ES-I3 (cell line): Measurements from ENCODE around the gene ENTREP3.
"Not testable (repeated sequence)": the region's sequence is repeated elsewhere in the genome, so short reads cannot be mapped to it uniquely, and the experiment has no call there.

Experiments
- H3K36me3 ChIP-seq: 2 replicates; pipeline ENCODE4 v1.6.1; 2013; ENCODE audit warnings: mild to moderate bottlenecking, low read length, control low read depth, moderate library complexity; ENCODE audit not compliant: insufficient read depth
- H3K4me1 ChIP-seq: 2 replicates; pipeline ENCODE4 v1.6.1; 2013; ENCODE audit warnings: mild to moderate bottlenecking, control low read depth, low read length; ENCODE audit not compliant: insufficient read depth
- H3K9ac ChIP-seq: 2 replicates; pipeline ENCODE4 v1.6.1; 2013; ENCODE audit warnings: low read depth, mild to moderate bottlenecking, low read length, moderate library complexity
- H3K9me3 ChIP-seq: 2 replicates; pipeline ENCODE4 v1.6.1; 2013; ENCODE audit warnings: mild to moderate bottlenecking, low read length, moderate library complexity; ENCODE audit not compliant: control insufficient read depth, insufficient read depth

The ENTREP3 gene

DNA sequence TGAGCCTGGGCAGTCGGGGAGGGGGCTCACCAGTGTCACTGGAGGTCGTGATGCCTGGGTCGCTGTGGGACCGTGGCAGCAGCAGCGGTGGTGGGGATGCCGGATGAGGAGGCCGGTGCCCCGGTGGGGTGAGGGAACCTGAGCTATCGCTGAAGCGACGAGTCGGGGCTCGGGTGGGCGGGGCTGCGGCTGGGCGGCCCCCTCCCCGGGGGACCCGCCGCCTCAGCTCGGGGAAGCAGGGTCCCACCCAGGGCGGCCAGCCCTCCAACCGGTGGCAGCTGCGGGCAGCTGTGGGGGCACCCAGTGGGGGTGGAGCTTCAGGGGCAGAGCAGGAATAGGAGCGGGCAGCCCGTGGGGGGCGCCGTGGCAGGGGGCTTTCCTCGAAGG, 5.0 kb downstream of the ENTREP3 start:
- Histone ChIP-seq H3K36me3 (no peaks in the 10 kb centered on the region; the same call in 1 of the 2 replicates), H3K9me3 (no peaks in the 10 kb centered on the region), H3K9ac (peak overlapping the region; percentile 74; the same call in 1 of the 2 replicates), H3K4me1 (peaks cover 3% of the 10 kb centered on the region; the same call in 1 of the 2 replicates)

DNA sequence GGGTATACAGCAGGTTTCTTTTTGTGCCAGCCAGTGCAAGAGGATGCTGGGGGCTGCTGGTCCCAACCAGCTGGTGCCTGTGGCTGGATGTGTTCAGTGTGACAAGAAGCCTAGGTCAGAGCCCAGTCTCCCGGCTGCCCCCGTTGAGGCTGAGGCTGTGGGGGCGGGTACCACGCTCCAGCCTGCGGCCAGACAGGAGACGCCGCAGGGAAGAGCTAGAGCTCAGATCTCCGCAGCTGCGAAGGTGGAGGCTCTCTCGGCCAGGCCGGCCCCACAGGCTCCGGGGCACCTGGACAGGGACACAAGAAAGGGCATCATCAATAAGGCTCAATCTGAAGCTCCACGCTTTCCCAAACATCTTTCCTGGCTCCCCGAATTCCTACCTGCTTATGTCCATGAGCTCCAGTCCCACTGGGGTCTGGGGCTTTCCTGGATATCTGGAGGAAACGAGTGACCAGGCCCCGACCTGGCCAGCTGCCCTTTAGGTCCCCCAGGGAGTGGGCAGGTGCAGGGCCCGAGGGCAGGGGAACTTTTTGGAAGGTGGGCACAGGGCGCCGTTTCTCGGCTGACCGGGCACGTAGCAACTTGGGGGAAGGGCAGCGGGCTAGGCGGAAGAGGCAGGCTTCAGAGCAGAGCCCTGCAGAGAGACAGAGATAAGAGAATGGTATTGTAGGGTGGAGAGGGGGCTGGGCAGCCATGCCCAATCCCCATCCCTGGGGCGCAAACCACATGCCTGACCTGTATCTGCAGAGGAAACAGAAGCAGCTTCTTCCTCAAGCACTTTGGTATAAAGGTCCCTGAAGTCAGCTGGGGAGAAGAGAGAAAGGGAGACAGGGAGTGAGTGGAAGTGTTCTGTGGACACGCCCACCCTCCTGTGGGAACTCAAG, 7.4 kb downstream of the ENTREP3 start:
- Histone ChIP-seq H3K9me3 (no peaks in the 10 kb centered on the region), H3K4me1 (peaks cover 9% of the 10 kb centered on the region; the same call in 1 of the 2 replicates), H3K9ac (no peak overlapping the region), H3K36me3 (no peaks in the 10 kb centered on the region; the same call in 1 of the 2 replicates)

DNA sequence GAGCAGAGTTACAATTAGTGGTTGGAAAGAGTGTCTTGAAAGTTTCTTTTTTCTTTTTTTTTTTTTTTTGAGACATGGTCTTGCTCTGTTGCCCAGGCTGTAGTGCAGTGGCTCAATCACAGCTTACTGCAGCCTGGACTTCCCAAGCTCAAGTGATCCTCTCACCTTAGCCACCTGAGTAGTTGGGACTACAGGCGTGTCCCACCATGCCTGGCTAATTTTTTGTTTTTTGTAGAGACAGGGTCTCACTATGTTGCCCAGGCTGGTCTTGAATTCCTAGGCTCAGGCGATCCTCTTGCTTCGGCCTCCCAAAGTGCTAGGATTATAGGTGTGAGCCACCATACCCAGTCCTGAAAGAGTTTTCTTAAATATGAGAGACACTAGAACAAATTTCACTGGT, 8.5 kb downstream of the ENTREP3 start:
- H3K9me3 ChIP-seq, H3K4me1 ChIP-seq, H3K9ac ChIP-seq, H3K36me3 ChIP-seq: not testable (repeated sequence)

DNA sequence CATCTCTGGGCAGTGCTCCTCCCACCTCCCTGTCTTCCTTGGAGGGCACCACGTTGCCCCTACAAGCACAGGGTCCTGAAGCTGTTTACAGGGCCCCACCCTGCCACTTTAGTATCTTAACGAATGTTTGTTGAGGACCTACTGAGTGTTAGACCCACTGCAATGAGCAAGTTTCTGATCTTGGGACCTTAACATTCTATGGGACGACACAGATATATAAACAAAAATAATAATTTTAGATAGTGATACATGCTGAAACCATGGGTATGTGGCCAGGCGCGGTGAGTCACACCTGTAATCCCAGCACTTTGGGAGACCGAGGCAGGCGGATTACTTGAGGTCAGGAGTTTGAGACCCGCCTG, 10.1 kb downstream of the ENTREP3 start:
- Histone ChIP-seq H3K36me3 (no peaks in the 10 kb centered on the region; the same call in 1 of the 2 replicates), H3K4me1 (peaks cover 5% of the 10 kb centered on the region; the same call in 1 of the 2 replicates), H3K9ac (peak overlapping the region; percentile 31), H3K9me3 (no peaks in the 10 kb centered on the region)

- Histone ChIP-seq H3K36me3 (no peaks in the 10 kb centered on the region; the same call in 1 of the 2 replicates), H3K9me3 (no peaks in the 10 kb centered on the region), H3K9ac (peak overlapping the region; percentile 31), H3K4me1 (peaks cover 5% of the 10 kb centered on the region; the same call in 1 of the 2 replicates)
These were observed 10.7 kb downstream of the ENTREP3 start for GRCh38 chr1:155244368-155245162.

- H3K36me3 ChIP-seq: no peaks in the 10 kb centered on the region
- no peaks in the 10 kb centered on the region for H3K9me3 ChIP-seq
- peak overlapping the region; percentile 31; the same call in 1 of the 2 replicates for H3K9ac ChIP-seq
- H3K4me1 ChIP-seq: peaks cover 5% of the 10 kb centered on the region; the same call in 1 of the 2 replicates
These were observed 12.4 kb downstream of the ENTREP3 start for GRCh38 chr1:155242805-155243358.

- Histone ChIP-seq H3K9me3 (no peaks in the 10 kb centered on the region), H3K4me1 (peaks cover 5% of the 10 kb centered on the region; the same call in 1 of the 2 replicates), H3K9ac (no peak overlapping the region), H3K36me3 (no peaks in the 10 kb centered on the region)
These were observed 13.4 kb downstream of the ENTREP3 start for GRCh38 chr1:155241841-155242264.

DNA sequence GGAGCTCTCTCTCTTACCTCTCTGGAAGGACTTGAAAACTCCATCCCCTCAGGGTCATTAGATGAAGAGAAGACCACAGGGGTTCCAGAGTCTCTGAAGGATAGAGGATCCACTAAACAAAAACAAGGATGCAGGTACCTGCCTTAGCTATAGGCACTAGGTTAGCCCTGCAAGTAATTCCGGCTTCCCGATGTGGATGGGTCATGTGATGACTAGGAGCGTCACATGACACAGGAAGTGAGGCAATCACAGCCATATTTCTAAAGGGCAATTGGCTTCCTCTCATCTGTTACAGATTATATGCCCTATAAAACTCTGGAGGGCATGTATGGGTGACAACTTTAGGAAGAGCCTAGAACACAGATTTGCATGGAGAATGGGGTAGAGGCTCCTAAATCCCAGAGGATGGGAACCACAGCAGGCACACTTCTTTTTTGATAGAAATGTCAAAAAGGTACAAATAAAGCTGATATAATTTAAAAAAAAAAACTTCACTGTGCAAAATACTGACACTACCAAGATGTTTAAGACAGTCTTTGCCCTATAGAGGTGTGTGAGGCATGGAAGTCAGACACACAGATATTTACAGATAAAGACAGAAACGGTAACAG, 14.1 kb downstream of the ENTREP3 start:
- Histone ChIP-seq H3K36me3 (no peaks in the 10 kb centered on the region), H3K9me3 (no peaks in the 10 kb centered on the region), H3K4me1 (peaks cover 5% of the 10 kb centered on the region; the same call in 1 of the 2 replicates), H3K9ac (no peak overlapping the region; the same call in 1 of the 2 replicates)

DNA sequence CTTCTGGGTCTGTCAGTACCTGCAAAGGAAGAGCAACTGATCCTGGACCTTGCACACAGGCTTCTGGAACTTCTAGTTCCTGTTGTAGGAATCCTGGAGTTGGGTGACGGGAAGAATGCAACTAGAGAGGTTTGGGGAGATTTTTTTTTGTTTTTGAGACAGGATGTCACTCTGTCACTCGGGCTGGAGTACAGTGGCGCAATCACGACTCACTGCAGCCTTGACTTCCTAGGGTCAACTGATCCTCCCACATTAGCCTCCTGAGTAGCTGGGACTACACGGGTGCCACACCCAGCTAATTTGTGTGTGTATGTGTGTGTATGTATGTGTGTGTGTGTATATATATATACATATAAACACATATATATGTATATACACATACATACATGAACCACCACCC, 18.8 kb downstream of the ENTREP3 start:
- Histone ChIP-seq H3K4me1 (no peaks in the 10 kb centered on the region), H3K36me3 (no peaks in the 10 kb centered on the region), H3K9ac (no peak overlapping the region), H3K9me3 (no peaks in the 10 kb centered on the region)

DNA sequence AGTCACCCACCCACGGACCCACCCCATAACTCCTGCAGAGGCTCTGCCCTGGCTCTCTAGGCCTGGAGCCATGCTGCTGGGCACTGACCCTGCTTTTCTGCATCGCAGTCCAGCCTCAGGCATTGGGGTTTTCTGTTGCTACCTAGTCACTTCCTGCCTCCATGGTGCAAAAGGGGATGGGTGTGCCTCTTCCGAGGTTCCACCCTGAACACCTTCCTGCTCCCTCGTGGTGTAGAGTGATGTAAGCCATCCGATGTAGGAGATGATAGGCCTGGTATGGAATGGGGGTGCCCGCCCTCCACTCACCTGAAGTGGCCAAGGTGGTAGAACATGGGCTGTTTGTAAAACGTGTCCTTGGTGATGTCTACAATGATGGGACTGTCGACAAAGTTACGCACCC, 19.9 kb downstream of the ENTREP3 start:
- H3K9me3 ChIP-seq, H3K4me1 ChIP-seq, H3K36me3 ChIP-seq, H3K9ac ChIP-seq: not testable (repeated sequence)

DNA sequence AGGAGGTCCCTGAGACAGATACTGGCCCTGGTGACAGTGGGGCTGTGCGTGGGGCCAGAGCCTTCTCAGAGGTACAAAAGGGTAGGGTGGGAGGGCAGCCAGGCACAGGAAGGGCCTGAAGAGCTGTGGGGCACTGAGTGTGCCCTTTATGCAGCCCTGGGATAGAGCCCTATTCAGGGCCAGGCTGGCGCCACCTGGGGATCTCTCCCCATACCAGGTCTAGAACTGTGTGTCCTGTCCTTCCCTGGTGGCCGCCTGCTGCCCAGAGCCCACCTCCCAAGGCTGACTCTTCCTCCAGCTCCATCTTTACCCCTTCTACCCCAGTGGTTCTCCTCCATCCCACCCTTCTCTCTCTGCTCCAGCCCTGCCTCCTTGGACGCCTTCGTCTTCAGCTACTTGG, 21.8 kb downstream of the ENTREP3 start:
- H3K9me3 ChIP-seq, H3K36me3 ChIP-seq, H3K9ac ChIP-seq, H3K4me1 ChIP-seq: not testable (repeated sequence)

GRCh38 chr1:155232001-155232978, 23.0 kb downstream of the ENTREP3 start:
- not testable (repeated sequence) for H3K4me1 ChIP-seq, H3K9ac ChIP-seq, H3K36me3 ChIP-seq, H3K9me3 ChIP-seq

- H3K9me3 ChIP-seq, H3K9ac ChIP-seq, H3K36me3 ChIP-seq, H3K4me1 ChIP-seq: not testable (repeated sequence)
These were observed 24.0 kb downstream of the ENTREP3 start for GRCh38 chr1:155231302-155231701.
